Fibroblast of skin of scalp (primary cell): ENCODE data around the gene ADM2.

Source experiments
- DNase-seq: peaks from one replicate; pipeline ENCODE4 v3.0.0-alpha.2; 2013

ADM2 gene

GRCh38 chr22:50485221-50486131 is 4.1 kb downstream of the ADM2 start:
- DNase-seq: peak; percentile 22

GRCh38 chr22:50486561-50487289 is 5.4 kb downstream of the ADM2 start, which contains the start of gene MIOX:
Gene MIOX (plus strand): TSS chr22:50486859. CDS start chr22:50486898, 39 bp downstream.
- no peak for DNase-seq

GRCh38 chr22:50487290-50488005 is 6.1 kb downstream of the ADM2 start:
- DNase-seq: no peak

GRCh38 chr22:50488006-50488677 is 6.8 kb downstream of the ADM2 start:
- DNase-seq: no peak

DNA sequence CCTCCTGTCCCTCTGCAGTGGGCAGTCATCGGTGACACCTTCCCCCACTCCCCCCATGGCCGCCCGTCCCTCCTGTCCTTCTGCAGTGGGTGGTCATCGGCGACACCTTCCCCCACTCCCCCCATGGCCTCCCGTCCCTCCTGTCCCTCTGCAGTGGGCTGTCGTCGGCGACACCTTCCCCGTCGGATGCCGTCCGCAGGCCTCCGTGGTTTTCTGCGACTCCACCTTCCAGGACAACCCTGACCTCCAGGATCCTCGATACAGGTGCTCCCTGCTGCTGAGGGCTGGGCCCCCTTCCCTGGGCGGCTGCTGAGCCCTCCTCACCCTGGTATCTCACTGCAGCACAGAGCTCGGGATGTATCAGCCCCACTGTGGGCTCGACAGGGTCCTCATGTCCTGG is 7.5 kb downstream of the ADM2 start:
- no peak for DNase-seq

- DNase-seq: no peak
Measured at GRCh38 chr22:50489363-50490243, 8.3 kb downstream of the ADM2 start.

- no peak for DNase-seq
Measured at GRCh38 chr22:50490531-50491308, 9.4 kb downstream of the ADM2 start.

DNA sequence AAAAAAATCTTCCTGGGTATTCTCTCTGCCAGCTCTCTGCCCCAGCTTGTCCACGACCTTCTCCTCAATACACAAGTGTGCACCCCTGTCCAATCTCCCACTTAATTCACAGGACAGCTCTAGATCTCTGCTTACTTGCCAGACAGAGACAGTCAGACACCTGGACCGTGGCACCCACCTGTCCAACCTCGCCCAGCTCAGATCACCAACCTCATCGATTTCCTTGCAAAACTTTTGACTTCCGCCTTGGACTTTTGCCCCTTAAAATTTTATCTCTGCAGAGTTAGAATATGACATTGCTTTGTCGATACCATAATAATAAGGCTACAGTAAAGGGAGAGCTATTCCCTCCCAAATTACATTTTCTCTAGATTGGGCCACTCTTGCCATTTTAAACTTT is 15.8 kb downstream of the ADM2 start:
- DNase-seq: no peak

DNA sequence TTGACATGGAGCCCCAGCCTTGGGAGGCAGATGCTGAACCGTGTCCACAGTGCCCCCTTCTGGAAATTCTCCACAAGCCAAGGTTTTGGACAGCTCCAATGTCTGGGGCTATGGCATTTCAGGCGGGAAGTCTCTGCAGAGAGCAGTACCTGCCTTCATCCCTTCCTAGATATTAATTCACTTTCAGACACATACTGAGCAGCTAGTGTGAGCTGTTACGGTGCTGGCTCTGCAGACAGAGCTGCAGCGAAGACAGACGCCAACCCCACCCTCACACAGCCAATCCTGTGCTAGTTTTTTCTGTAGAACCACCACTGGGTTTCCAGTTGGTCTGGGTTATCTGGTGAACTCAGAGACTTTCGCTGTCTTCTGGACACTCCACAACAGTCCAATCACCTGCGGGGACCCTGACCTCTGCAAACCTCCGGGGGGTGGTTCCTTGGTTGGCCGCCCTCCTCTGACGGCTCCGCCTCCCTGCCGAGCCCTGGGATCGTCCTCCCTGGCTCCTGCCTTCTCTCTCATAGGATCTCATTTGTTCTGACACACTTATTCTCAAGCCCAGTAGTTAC is 17.1 kb downstream of the ADM2 start:
- peak; percentile 49 for DNase-seq

- DNase-seq: no peak
Measured at GRCh38 chr22:50500452-50500851, 19.1 kb downstream of the ADM2 start.

- no peak for DNase-seq
Measured at GRCh38 chr22:50502096-50502495, 20.8 kb downstream of the ADM2 start.

DNA sequence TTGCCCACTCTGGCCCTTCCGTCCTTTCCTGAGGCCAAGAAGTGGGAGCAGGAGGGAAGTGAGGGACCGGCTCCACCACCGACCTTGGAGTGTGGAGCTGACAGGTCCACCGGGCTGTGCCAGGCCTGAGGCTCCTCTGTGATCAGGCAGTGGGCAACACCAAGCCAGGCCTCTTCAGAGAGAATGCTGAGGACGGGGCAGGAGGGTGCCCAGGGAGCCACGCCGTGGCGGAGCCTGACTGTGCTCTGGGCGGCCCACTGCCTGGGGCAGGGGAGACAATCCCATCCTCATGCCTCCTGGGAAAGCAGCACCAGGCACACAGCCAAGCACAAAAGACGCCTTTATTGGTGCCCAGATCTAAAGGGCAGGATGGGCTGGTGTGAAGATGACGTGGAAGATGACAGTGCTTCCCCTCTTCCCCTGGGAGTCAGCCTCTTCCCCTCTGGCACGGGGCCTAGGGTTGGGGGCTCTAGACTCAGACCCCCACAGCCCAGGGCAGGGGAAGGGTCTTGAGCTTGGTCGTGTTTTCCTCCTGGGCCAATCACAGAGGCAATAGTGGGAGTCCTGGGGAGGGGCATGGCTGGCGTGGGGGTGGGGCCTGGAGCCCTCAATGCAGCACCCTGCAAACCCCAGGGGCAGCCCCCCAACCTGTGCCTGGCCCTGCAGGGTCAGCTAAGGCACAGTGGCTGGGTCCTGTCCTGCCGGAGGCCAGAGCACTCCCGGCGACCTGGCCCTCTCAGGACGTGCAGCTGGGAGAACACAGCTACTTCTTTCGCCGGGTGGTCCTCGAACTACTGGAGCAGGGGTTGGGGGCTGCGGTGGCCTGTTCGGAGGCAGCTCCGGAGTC is 21.5 kb downstream of the ADM2 start:
- DNase-seq: no peak

DNA sequence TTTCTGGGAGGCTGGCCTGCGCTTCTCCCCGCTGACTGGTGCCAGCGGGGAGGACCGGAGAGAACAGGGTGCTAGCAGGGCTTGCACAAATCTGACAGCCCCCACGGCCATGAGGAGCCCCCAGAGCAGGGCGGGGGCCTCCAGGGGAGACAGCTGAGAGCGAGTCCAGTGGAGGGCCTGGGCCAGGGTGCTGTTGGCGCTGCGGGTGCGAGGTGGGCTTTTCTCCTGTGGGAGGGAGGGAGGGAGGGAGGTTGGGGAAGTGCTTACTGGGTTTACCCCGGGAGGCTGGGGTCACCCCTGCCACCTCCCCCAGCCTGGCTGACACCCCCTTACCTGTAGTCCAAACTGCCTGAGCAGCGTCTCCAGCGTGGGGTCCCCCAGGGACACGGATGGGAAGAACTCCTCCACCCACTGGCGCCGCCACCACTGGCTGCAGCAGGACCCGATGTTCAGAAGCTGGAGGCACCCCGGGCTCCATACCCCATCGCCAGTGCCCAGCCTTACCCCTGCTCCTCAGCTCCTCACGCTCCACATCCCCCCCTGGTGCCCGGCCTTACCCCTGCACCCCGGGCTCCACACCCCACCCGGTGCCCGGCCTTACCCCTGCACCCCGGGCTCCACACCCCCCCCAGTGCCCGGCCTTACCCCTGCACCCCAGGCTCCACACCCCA is 22.3 kb downstream of the ADM2 start:
- no peak for DNase-seq

GRCh38 chr22:50504369-50505211 is 23.2 kb downstream of the ADM2 start:
- no peak for DNase-seq

GRCh38 chr22:50505276-50505775 is 24.0 kb downstream of the ADM2 start:
- DNase-seq: no peak

GRCh38 chr22:50505776-50506610 is 24.6 kb downstream of the ADM2 start:
- no peak for DNase-seq
